ENCODE results near the gene BBS7.

The BBS7 gene

DNA sequence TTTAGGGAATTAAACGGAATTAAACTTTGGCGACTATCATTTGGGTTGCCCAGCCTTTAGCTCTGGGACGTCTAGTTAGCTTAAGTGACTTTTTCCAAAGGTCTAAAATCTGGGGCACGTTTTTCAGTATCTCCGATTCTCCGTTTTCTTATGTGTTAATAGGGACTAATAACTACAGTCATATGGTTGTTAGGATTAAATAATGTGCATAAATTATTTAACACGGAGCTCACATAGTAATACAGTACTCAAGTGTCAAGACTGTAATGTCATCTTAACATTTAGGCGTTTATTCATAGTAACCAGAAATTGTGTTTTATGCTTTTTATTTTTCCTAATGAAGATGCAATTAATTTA lies 46.1 kb downstream of the BBS7 start:
- no peak for DNase-seq

GRCh38 chr4:121823505-121824170 lies 46.6 kb downstream of the BBS7 start, which contains the start of gene CCNA2:
Gene CCNA2 (minus strand): TSS chr4:121823883. CDS start chr4:121823628, 255 bp downstream.
- DNase-seq: peak; percentile 95

GRCh38 chr4:121822796-121823504 lies 47.3 kb downstream of the BBS7 start:
- DNase-seq: peak; percentile 68

GRCh38 chr4:121822047-121822446 lies 48.2 kb downstream of the BBS7 start:
- no peak for DNase-seq

DNA sequence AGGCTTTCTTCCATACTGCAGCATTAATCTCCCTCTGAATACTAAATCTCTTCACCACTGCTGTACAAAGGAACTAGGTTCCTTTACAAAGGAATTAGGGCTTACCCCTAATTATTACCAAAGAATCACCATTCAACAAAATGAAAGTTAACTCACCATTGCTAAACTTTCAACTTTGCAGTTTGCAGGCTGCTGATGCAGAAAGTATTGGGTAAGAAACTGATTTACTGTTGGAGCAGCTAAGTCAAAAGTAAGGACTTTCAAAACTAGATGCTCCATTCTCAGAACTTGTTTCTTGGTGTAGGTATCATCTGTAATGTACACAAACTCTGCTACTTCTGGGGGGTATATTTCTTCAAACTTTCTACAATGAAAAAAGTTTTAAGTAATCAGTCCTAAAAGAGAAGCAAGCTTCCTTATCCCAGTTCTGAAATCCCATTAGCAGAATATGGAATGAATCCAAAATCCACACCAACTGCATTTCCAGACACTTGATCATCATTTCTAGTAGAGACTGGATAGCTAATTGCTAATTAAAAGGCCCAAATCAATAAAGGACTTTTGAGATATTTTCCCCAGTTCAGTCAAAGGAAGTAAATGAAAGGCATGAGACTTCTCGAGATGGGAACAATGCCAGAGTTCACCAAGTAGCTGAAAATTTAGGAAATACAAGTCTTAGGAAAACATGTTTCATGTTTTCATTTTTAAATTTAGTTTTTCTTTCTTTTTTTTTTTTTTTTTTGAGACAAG lies 50.9 kb downstream of the BBS7 start:
- no peak for DNase-seq

DNA sequence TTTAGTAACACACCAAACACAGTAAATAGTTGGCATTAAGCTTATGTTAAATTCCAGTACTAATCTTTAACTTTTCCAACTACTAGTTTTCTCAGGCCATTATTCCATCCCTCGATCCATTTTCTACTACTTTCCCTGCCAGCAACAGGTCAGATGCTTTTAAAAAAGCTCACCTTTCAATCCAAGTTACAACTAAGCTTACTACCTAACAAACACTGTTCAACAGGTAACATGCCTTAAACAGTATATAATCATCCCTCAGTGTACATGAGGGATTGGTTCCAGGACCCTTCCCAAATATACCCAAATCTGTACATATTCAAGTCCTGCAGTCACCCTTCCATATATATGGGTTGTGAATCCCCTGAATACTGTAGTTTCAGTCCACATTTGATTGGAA lies 52.1 kb downstream of the BBS7 start:
- DNase-seq: no peak

DNA sequence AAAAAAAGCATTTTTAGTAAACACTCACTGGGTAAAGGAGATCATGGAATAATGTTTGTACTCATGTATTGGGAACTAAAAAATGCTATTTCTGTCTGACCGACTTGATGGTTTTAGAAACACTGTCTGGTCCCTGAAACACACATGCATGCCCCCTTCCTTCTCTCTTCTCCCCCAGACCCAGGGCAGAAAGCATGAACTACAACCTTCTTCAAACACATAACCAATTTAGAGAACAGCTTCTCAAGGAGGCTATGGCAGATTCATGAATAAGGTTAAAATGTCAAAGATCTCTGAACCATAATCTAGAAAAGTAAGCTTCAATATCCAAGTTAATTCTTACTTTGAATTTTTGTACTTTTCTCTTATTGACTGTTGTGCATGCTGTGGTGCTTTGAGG lies 52.6 kb downstream of the BBS7 start:
- DNase-seq: no peak

DNA sequence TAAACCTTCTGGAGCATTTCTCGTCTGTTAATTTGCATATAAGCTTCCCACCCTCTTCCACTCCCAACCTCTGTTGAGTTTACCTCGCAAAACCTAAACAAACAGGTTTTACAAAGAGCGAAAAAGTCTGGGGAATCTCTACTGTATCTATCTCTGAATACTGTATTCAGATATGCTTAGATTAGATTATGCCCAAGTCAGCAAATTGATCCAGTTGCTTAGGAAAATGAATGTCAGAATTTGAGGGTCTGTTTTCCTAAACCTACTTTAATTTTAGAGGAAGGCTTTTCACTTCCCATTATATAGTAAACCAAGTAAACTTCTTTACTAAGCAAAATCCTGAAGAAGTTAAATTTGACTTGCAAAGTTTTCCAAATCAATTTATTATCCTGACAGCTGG lies 53.3 kb downstream of the BBS7 start:
- DNase-seq: no peak

GRCh38 chr4:121814756-121815155 lies 55.5 kb downstream of the BBS7 start:
- no peak for DNase-seq

DNA sequence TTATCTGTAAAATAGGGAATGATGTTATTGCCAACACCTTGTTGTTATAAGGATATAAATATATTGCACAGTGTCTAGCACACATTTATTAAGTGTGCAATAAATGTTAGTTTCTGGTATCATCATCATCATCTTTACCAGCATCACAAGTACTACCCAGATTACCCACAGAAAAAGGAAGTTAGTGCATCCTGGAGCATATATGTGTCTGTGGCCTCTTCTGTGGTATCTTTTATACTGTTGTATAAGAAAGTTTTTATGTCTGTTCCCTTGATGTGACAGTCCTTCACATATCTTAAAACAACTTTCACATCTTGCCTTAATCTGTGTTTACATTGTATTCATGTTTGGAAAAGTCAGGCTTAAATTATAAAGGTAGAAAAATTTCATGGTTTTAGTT lies 59.2 kb downstream of the BBS7 start:
- no peak for DNase-seq

DNA sequence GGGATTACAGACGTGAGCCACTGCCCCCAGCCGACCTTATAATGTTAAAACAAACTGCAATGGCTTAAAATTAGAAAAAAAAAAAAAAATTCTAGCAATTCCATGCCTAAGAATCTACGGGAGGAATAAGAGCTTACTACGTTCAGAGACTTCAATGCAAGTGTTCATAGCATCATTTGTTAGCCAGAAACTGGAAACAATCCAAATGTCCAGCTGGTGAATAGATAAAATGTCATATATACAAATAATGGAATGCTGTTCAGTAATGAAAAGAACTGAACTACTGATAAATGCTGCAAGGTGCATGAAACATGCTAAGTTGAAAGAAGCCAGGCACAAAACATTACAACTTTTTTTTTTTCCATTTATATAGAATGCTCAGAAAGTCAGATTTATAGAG lies 63.9 kb downstream of the BBS7 start:
- no peak for DNase-seq

GRCh38 chr4:121801715-121802075 lies 68.6 kb downstream of the BBS7 start:
- no peak for DNase-seq

- peak; percentile 90 for DNase-seq
These were observed 69.1 kb downstream of the BBS7 start, which contains the start of gene EXOSC9 for GRCh38 chr4:121800961-121801714. Gene EXOSC9 (plus strand): TSS chr4:121801323. CDS start chr4:121801425, 102 bp downstream.

DNA sequence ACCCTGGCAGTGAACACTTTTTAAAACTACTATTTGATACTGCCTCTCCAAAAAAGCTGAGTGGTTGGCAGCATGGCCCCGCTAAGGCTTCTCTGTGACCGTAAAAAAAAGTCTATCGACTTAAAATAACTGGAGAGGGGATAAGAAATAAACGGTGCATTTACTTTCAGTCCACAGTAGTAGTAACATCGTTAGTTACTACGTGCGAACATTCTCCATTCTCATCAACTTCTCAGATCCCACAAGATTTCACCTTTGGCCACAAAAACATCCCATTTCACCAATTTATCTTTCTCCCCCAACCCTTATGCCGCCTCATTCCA lies 69.7 kb downstream of the BBS7 start:
- DNase-seq: no peak

- DNase-seq: no peak
These were observed 70.3 kb downstream of the BBS7 start for GRCh38 chr4:121799867-121800501.

DNA sequence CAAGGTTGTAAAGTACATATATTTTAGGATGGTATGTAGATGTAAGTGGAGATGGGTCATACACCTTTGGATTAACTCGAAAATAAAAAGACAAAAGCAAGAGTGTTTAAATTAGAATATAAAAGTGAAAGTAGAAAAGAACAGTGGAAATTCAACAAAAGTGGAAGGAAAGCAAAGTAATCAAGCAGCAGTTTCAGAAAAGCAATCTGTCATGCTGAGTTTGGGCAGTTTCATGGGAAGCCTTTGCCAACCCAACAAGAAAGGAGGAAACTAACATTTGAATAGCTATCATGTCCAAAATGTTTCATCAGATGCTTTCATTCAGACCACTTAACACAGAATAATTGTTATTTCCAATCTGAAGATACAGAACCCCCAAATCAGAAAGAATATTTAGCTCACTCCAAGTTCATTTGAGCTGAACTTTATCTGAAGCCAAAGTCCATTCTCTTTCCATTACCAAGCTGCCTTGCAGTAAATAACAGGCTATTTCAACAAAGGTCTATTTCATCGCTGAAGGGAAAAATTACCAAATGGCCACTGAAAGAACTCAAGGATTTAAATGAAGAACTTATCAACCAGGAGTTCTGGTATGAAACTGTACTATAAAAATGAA lies 71.0 kb downstream of the BBS7 start:
- no peak for DNase-seq

- DNase-seq: no peak
These were observed 74.0 kb downstream of the BBS7 start for GRCh38 chr4:121796283-121796682.

DNA sequence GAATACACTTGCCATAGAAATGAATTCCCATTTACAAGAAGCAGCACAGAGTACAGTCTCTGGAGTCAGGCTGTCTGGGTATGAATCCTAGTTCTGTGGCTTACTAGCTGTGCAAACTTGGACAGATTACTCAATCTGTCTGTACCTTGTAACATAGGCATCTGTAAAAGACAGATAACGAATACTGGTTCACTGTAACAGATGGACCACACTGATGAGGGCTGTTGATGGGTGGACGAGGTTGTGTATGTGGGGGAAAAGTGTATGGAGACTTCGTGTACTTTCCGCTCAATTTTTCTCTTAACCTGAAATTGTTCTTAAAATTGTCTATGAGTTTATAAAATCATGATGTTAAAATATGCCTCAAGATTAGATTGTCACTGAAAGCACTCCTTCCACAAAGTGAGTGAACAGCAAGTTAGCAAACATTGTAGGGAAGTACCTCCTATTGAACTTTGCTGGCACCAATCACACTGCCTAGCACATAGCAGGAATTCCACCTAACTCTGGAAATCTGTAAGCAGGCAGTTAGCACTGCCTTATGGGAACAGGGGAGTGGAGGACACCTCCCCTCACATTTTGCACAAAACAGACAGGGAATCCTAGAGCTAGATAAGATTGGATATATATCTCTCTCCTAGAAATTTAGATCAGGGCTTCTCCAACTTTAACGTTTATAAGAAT lies 75.6 kb downstream of the BBS7 start:
- DNase-seq: no peak

- DNase-seq: no peak
These were observed 77.3 kb downstream of the BBS7 start for GRCh38 chr4:121792966-121793365.

DNA sequence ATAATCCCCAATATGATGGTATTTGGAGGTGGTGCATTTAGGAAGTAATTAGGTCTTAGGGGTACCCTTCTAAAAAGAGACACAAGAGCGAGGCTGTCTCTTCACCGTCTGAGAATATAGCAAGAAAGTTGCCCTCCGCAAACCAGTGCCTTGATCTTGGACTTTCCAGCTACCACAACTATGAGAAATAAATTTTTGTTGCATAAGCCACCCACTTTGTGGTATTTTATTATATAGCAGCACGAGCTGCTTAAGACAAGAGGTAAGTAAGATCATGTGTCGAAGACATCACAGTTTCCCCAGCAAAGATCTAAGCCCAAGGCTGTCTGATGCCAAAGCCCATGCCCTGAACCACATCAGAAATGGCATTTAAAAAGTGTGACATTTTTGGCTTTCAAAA lies 78.8 kb downstream of the BBS7 start:
- no peak for DNase-seq

DNA sequence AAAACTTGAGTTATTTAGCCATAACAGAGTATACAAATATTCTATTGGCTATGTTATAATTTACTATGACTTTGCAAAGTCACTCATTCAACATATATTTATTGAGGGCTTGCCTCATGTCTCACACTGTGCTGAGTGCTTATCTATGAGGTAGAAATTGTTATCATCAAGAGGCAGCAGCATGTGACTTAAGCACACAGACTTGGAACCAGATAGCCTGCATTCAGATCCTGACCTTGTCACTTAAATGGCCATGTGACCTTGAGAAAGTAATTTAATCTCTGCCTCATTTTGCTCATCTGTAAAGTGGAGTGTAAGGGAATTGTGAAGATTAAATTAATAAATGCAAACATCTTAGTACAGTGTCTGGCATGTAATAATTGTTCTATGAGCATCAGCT lies 79.3 kb downstream of the BBS7 start:
- DNase-seq: no peak
